ENCODE results near the gene ZNF77.

GRCh38 chr19:2970201-2970835, 25.5 kb upstream of the ZNF77 start:
- TF ChIP-seq CTCF (IDR thresholded peaks at IDR 0.05) (no peak), POLR2A (IDR thresholded peaks at IDR 0.05) (no peak)
